HG03378 (cell line): ENCODE measurements around the gene LRIT3.
A peak's percentile ranks its signal among the peaks of the same experiment; 100 is the strongest.
"Not testable (repeated sequence)": the region's sequence is repeated elsewhere in the genome, so short reads cannot be mapped to it uniquely, and the experiment has no call there.

Source experiments
- ATAC-seq: cut with Tn5 transposase; IDR thresholded peaks from one replicate; pipeline ENCODE4 v1.9.1; 2021; ENCODE audit warnings: mild to moderate bottlenecking, moderate library complexity; ENCODE audit not compliant: unreplicated experiment

LRIT3 gene

GRCh38 chr4:109848501-109848900 lies 594 bp downstream of the LRIT3 start:
- no peak for ATAC-seq

DNA sequence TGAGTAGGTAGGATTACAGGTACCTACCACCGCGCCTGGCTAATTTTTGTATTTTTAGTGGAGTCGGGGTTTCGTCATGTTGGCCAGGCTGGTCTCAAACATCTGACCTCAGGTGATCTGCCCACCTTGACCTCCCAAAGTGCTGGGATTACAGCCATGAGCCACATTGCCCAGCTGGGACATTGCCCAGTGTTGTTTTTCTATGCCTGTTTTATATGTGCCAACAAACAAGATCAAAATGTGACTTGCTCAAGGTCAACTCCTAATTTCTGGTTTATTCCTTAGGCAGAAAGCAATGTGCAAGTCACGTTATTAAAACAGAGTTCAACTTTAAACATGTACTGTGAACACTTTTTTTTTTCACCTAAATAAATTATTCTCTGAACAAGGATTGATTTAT lies 2.7 kb downstream of the LRIT3 start:
- ATAC-seq: no peak

- ATAC-seq: not testable (repeated sequence)
Observed at GRCh38 chr4:109859426-109860300, 11.8 kb downstream of the LRIT3 start.

DNA sequence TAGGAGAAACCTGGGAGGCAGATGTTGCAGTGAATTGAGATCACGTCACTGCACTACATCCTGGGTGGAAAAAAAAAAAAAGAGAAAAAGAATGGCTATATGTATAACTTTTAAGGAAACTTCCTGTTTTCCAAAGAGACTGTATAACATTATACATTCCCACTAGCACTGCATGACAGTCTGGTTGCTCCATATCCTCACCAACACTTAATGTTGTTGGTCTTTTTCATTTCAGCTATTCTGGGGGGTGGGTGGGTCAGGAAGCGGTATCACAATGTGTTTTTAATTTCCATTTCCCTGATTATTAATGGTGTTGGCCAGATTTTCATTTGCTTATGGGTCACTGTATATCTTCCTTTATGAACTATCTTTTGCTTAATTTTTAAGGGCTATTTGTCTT lies 13.4 kb downstream of the LRIT3 start:
- no peak for ATAC-seq

DNA sequence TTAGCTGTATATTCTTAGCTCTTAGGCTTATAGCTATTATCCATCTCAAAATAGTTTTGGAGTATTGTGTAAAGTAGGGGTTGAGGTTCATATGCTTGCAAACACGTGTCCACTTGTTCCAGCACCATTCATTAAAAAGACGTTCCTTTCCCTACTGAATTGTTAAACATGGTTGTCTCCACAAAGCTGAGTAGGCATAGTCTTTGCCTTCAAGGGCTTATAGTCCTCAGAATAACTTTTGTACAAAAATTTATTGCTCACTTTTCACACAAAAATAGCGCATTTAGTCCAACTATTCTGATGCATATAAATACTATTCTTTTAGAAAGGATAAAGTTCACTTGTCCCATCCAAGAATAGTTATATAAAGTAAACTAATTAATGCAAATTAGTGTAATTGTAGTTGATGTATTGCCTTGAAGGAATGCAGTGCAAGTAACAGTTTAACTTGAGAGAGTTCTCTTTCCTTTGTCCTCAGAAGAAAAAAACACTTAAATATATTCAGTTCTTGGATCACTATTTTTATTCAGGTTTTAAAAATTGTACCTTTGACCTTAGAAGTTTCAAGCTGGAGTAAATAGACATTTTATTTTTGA lies 14.1 kb downstream of the LRIT3 start:
- ATAC-seq: no peak

GRCh38 chr4:109864134-109864533 lies 16.2 kb downstream of the LRIT3 start:
- ATAC-seq: no peak

DNA sequence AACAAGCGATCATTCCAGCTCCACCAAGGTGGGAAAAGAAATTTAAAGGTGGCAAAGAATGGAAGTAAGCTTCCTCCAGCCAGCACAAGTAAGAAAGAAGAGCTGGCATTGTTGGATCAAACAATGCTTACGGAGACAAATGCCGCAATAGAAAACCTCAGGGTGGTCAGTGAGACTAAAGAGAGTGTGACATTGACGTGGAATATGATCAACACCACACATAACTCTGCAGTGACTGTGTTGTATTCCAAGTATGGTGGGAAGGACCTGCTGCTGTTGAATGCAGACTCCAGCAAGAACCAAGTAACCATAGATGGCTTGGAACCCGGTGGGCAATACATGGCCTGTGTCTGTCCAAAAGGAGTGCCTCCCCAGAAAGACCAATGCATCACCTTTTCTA lies 22.2 kb downstream of the LRIT3 start:
- ATAC-seq: no peak

GRCh38 chr4:109872065-109872464 lies 24.2 kb downstream of the LRIT3 start:
- ATAC-seq: no peak

DNA sequence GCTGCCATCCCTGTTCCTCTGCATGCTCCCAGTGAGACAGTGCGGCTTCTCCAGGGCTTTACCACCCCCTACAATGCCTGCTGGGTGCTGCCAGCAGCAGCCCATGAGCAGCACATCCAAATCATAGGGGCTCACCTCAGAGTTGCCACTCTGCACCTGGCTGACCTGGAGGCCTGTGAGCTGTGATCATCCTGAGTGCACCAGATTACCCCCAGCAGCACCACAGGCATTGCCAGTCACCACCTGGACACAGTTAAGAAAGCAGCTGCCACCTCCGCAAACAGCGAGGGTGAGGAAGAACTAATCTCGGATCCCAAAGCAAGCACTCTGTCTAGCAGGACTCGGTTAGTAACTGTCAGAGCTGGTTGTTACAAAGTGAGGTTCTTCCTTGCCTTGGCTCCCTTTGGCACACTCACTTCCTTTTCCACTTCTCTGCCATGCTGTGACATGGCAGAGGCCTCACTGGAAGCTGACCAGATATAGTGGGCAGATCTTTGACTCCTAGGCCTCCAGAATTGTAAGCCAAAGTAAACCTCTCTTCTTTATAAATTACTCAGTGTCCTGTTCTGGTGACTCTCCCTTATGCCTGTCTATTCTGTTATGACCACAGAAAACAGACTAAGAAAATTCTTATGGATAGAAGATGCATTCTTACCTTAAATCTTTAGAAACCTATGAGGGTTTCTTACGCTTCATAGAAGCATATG lies 25.2 kb downstream of the LRIT3 start:
- no peak for ATAC-seq

GRCh38 chr4:109873791-109874514 lies 26.0 kb downstream of the LRIT3 start:
- no peak for ATAC-seq

- no peak for ATAC-seq
Observed at GRCh38 chr4:109875106-109875505, 27.2 kb downstream of the LRIT3 start.

GRCh38 chr4:109875553-109875952 lies 27.6 kb downstream of the LRIT3 start:
- not testable (repeated sequence) for ATAC-seq

- no peak for ATAC-seq
Observed at GRCh38 chr4:109876634-109877265, 28.8 kb downstream of the LRIT3 start.

DNA sequence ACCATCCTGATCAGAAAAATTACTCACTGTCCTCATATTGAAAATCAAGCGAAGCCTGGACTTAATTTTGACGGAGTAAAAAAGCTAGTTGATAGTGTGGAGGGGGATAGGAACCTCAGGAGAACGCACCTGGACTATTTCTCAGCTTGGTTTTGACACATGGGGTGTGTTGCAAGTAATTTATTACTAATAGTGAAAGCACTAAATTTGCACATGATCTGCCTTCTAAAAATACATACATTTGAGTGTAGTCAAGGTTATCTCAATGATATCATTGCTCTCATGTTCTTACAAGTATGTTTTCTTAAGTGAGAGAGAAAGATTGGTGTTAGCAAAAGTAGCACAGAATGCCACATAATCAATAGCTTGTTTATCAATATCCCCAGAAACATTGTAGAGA lies 29.5 kb downstream of the LRIT3 start:
- peak; percentile 94 for ATAC-seq

- ATAC-seq: no peak
Observed at GRCh38 chr4:109878355-109878754, 30.4 kb downstream of the LRIT3 start.

DNA sequence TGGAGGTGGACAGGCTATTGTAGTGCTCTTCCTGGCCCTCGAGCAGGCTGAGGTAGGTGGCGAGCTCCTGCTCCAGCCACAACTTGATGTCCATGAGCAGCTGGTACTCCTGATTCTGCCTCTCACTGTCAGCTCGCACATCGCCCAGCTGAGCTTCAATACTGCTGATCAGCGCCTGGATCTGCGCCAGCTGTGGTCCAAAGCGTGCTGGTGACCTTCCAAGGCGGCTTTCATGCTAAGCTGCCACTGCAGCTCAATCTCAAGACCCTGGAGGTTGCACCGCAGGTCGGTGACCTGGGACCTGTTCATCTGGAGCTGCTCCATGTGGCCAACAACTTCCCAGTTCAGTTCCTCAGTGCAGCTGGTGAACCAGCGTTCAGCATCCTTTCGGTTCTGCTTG lies 31.2 kb downstream of the LRIT3 start:
- ATAC-seq: no peak

GRCh38 chr4:109879636-109880314 lies 31.9 kb downstream of the LRIT3 start:
- no peak for ATAC-seq

- ATAC-seq: no peak
Observed at GRCh38 chr4:109886303-109886702, 38.4 kb downstream of the LRIT3 start.

GRCh38 chr4:109887071-109887470 lies 39.2 kb downstream of the LRIT3 start:
- ATAC-seq: no peak

- no peak for ATAC-seq
Observed at GRCh38 chr4:109890076-109890475, 42.2 kb downstream of the LRIT3 start.
